Renal pelvis (tissue), 12 donors: ENCODE measurements around the gene FAM131B. TPM values are rescaled to one million over a fixed set of nuclear protein-coding genes. Genes with fewer than 3 reads are reported as not detected.
"Not testable (repeated sequence)": the region's sequence is repeated elsewhere in the genome, so short reads cannot be mapped to it uniquely, and the experiment has no call there.

Experiments used
- DNase-seq: peaks from one replicate; pipeline ENCODE4 v3.0.0-alpha.2; 2013
- long read RNA-seq, 16 experiments: transcript quantifications; one replicate each; lab custom pipeline, GENCODE V29; 2026
- polyA plus RNA-seq, 3 donors: library from polyadenylated mRNA; unstranded; fragments of 120-200 nt; gene quantifications; one replicate each; pipeline ENCODE4 v1.2.1, GENCODE V29; 2013; ENCODE audit not compliant: insufficient read length in 3 of 3

The FAM131B gene
- polyA plus RNA-seq: 1 to 10 TPM; 2.3 to 2.6 (median 2.5) TPM
- long read RNA-seq, donor 1: 0 reads
- long read RNA-seq, donor 2, full-length matches to known transcripts: 1 of 247 reads
- long read RNA-seq, donor 2, partial matches to known transcripts: 208 of 247 reads
- long read RNA-seq, donor 2, other reads (novel, unspliced or antisense): 38 of 247 reads
- long read RNA-seq, donor 3: 0 reads
- long read RNA-seq, donor 4: 0 reads
- long read RNA-seq, donor 5: 0 reads
- long read RNA-seq, donor 6, full-length matches to known transcripts: 2 of 2 reads
- long read RNA-seq, donor 6, partial matches to known transcripts: 0 of 2 reads
- long read RNA-seq, donor 6, other reads (novel, unspliced or antisense): 0 of 2 reads
- long read RNA-seq, donor 7, full-length matches to known transcripts: 2 of 2 reads
- long read RNA-seq, donor 7, partial matches to known transcripts: 0 of 2 reads
- long read RNA-seq, donor 7, other reads (novel, unspliced or antisense): 0 of 2 reads
- long read RNA-seq, donor 8, full-length matches to known transcripts: 1 of 1 reads
- long read RNA-seq, donor 8, partial matches to known transcripts: 0 of 1 reads
- long read RNA-seq, donor 8, other reads (novel, unspliced or antisense): 0 of 1 reads
- long read RNA-seq, donor 9: 0 reads
- long read RNA-seq, donor 10: 0 reads
- long read RNA-seq, donor 11, full-length matches to known transcripts: 2 of 210 reads
- long read RNA-seq, donor 11, partial matches to known transcripts: 208 of 210 reads
- long read RNA-seq, donor 11, other reads (novel, unspliced or antisense): 0 of 210 reads
- long read RNA-seq, donor 12, full-length matches to known transcripts: 1 of 1 reads
- long read RNA-seq, donor 12, partial matches to known transcripts: 0 of 1 reads
- long read RNA-seq, donor 12, other reads (novel, unspliced or antisense): 0 of 1 reads
- long read RNA-seq, donor 13, full-length matches to known transcripts: 1 of 1 reads
- long read RNA-seq, donor 13, partial matches to known transcripts: 0 of 1 reads
- long read RNA-seq, donor 13, other reads (novel, unspliced or antisense): 0 of 1 reads
- long read RNA-seq, donor 14, full-length matches to known transcripts: 1 of 1 reads
- long read RNA-seq, donor 14, partial matches to known transcripts: 0 of 1 reads
- long read RNA-seq, donor 14, other reads (novel, unspliced or antisense): 0 of 1 reads
- long read RNA-seq, donor 15, full-length matches to known transcripts: 1 of 607 reads
- long read RNA-seq, donor 15, partial matches to known transcripts: 519 of 607 reads
- long read RNA-seq, donor 15, other reads (novel, unspliced or antisense): 87 of 607 reads
- long read RNA-seq, donor 16: 0 reads

DNA sequence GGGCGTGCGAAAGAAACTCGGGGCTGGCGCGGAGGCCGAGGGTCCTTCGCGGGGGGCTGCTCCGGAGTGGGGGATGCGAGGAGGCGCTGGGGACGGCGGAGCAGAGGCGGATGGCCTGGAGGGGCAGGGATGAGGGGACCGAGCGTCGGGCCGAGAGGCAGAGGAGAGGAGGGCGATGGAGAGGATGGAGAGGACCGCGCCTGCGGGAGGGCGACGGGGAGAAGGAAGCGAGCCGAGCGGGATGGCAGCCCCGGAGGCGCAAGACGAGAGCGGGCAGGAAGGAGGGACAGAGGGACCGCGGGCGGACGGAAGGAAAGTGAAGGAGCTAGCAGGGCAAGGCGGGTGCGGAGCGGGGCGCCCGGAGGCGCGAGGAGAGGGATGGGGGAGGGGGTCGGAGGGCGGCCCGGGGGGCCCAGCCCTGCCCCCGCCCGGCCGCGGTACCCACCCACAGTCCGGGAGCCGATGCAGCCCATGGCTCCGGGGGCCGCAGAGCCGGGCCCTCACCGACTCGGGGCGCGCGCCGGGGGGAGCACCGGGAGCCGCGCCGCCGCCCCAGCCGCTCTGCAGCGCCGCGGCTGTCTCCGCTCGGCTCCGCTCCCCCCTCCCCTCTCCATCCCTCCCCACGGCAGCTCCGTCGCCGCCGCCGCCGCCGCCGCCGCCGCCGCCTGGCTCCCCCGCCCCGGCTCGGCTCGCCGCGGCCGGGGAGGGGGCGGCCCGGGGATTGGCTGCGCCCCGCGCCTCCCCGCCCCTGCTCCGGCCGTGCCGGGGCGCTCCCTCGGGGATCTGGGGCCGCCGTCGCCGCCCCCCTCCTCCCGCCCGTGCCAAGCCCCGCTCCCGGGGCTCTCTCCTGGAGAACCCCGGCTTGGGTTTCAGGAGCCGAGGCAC lies at the start of gene FAM131B:
FAM131B (minus strand) TSS at position 583 of the 885 bp plus-strand sequence; CDS start at position 473, 110 bp downstream.
- no peak for DNase-seq

DNA sequence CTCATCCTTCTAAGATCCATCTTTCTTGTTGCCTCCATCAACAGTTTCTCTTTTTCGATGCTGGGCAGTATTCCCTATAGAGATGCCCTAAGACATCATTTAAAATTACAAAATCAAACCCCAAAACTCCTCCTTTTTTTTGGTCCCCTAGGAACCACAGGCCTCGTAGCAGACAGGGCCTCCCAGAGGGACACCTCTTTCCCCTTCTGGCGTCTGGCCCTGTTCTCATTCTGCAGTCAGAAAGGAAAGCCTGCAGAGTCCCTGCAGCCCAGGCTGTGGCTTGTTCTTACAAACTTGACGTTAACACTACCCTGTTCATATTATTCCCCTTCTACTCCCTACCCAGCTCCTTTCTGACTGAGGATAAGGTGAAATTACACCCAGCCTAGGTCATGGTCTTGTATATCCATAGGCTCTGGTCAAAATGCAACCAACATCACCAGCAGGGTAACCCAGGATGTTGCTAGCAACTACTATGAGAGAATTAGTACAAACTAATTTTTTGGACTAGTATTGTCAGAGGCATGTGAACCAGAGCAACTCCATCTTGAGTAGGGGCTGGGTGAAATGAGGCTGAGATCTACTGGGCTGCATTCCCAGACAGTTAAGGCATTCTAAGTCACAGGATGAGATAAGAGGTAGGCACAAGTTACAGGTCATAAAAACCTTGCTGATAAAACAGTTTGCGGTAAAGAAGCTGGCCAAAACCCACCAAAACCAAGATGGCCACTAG lies 49.6 kb upstream of the FAM131B start:
- DNase-seq: no peak

DNA sequence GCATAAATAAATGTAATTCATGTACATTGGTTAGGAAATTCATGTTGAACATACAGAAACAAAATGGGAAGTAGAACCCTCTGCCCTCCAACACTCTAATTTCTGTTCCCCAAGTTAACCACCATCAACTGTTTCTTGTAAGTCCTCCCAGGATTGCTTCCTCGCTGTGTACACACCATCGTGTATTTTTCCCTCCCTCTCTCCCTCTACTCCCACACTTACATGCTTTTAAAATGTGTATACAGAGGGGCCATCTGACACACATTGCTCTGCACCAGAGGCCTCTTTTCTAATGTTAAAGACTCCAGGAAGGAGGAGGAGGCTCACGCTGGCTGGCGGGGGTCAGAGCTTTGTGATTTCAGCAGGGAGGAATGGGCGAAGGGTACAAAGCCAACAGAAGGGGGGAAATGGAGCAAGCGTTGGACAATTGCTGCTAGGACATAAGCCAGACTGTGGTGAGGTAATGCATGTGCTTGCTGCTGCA lies 48.0 kb upstream of the FAM131B start:
- DNase-seq: no peak

DNA sequence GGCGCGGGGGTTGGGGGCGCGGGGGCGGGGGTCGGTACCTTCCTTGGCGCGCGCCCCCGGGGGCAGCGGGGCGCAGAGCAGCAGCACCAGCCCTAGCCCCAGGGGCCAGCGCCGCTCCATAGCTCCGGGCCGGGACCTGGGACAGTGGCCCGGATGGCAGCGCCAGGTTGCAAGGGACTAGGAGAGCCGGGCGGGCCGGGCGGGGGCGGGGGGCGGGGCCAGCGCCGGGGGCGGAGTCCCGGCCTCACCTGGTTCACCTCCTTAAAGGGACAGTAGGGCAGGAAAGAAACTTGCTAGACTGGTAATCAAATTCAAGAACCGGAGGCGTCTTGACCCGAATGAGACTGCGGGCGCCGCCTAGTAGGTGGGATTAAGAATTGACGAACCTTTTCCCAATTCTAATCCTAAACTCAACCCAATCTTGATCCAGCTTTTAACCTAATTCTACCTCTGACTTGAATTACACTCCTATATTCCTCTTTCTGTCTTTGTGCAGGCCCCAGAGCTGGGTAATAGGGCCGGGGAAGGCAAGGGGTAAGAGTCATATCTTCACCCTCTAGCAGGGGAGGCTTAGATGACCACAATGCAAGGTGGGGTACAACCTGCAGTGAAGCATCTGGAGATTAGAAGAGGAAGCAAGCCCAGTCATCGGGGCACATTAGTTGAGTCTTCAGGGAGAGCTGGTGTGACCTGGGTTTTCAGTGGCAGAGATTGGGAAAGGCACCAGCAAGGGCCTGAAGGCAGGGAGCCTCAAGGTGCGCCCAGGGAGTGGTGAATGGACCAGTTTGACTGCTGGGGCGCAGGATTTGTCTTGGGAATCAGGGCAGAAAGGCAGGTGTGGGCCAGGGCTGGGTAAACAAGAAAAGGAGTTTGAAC lies 46.4 kb upstream of the FAM131B start, which contains the start of gene EPHA1:
EPHA1 (minus strand) TSS at position 171 of the 876 bp plus-strand sequence; CDS start at position 120, 51 bp downstream.
- DNase-seq: peak; percentile 45

DNA sequence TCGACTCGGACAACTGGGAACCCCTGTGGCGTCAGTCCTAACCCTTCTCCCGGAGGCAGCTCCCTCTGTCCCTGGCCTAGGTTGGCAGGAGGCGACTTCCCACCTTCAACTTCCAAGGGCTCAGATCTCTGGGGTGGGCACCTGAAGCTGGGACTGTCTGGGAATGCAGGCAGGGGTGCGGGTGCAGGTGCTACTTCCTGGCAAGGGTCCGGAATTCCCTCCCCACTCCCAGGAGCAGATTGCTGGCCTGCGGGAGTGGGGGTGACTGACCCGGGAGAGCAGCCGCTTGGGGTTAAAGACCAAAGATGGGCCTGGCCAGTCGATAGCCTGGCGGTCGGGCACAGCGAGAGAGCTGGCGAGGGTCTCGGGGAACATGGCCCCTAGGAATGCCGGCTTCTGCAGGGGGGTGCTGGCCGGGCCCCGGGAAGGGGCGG lies 45.8 kb upstream of the FAM131B start:
- no peak for DNase-seq

DNA sequence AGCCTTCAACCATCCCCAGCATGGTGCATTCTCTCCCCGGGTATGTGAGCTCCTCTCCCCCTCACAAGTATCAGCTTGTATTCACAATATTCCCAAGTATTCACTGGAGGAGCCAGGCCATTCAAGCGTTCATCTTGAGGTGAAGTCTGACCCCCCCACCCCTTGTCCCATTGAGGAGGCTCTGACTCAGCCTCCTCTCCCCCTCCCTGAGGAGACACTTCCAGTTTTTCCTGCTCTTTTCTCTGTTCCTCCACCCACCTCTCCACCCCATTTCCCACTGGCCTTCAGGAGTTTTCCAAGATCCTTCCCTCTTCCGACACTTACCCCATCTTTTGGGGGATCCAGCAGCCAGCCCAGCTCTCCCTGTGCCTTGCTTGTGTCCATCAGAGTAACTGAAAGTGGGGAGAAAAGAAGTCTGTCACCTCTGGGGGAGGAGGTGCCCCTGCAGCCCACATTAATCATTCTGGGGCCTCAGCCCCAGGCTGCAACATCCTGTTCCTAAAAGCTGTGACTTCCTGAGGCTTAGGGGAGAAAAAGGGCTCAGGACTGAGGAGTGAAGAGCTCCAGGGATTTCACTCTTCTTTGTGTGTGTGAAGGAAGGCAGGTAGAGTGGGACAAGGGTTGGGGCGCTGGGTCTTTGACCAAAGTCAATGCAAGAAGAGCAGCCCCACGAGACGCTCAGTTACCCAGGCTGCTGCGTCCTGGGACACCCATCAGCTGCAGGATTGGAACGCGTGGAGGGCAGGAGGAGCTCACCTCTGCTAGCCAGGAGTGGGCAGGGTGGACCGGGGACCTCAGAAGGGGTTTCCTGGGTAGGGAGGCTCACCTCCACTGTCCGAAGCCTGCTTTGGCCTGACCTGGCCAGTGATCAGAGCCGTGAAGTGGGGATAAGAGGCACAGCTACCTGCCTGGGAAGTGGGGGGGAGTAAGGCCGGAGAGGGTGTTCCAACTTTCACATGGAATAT lies 45.1 kb upstream of the FAM131B start:
- DNase-seq: no peak

DNA sequence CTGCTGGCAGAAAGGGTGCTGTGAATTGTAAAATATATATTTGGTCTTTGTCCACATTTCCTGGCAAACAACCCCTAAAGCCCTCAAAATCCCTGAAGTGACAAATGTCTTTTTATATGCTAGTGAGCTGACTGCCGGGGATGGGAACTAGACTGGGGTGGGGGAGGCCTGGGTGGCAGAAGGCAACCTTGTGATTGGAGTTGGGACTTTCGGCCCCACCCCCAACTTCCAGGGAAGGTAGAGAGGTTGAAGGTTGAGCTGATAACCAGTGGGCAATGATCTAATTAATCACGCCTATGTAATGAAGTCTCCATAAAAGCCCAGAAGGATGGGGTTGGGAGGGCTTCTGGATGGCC lies 43.5 kb upstream of the FAM131B start:
- DNase-seq: no peak

DNA sequence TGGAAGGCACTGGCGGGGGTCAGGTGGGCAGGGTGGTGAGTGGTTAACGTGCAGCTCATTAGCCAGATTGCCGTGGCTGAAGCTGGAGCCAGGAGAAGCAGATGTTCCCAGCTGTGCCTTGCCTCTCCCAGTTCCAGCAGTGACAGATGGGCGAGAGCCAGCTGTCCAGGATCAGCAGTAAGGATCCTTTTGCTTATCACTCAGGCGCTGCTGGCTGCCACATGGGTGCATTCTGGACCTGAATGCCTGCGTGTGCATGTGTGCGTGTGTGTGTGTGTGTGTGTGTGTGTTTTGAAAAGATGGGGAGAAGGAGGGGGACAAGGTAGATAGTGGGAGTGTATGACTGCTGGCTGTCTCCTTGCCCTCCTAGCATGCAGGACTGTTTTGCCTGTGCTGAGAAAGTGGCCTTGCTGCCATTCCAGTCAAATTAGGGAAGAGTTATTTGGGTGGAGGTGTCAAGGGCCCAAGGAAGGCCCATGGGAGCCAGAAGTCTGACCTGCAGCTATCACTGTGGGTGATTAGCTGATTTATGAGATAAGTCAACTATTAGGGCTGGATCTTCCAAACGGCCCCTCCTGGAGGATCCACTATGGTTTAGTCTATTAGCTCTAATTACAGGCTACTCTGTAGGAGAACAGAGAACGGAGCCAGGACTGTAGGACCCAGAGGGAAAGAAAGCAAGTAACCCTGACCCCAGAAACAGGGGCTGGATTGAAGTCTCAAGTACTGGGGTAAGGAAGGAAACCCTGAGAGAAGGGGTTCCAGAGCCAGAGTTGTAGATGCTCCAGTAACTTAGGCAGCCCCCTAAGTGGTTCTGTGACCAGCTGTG lies 42.9 kb upstream of the FAM131B start:
- peak; percentile 69 for DNase-seq

DNA sequence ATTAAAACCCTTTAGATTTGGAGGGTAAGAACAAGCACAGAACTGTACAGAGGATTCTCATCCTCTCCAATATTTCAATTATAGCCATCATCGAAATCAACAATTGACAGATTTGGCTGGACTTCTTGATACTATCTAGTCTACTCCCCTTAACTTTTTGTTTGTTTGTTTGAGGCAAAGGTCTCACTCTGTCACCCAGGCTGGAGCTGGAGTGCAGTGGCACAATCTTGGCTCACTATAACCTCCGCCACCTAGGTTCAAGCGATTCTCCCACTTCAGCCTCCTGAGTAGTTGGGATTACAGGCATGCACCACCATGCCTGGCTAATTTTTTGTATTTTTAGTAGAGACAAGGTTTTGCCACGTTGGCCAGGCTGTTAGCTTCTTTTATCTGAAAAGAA lies 39.7 kb upstream of the FAM131B start:
- DNase-seq: not testable (repeated sequence)

DNA sequence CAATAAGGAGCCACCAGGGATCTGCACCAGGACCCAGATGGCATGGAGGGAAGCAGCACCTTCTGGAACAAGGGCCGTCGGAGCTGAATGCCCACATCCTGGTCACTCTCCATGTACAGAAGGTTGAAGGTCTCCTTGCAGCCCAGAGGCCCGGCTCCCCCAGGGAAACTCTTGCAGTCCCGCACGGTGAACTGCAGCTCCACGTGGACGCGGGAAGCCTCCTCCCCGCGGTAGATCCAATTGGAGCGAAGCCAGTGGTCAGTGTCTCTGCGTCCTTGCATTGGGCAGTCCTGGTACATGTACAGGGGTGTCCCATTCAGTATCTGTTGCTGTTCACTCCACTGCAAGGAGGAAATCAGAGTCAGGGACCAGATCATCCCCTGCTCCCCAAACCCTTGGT lies 38.8 kb upstream of the FAM131B start:
- DNase-seq: no peak

DNA sequence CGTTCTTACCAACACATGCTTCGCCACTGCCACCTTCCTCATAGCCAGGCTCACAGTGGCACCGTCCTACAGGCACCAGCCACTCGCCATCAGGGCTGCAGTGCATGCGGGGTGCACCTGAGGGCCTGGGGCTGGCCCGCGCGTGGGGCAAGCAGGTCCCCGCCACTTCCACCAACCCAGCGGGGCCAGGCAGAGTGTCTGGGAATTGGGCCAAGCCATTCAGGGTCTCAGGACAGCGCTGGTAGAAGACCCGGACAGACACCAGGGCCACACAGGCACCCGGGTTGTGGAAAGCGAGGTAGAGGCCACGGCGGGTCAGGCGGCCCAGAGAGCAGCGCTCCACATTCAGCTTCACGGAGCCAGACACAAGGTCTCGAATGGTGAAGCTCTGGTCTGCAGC lies 37.1 kb upstream of the FAM131B start:
- no peak for DNase-seq

DNA sequence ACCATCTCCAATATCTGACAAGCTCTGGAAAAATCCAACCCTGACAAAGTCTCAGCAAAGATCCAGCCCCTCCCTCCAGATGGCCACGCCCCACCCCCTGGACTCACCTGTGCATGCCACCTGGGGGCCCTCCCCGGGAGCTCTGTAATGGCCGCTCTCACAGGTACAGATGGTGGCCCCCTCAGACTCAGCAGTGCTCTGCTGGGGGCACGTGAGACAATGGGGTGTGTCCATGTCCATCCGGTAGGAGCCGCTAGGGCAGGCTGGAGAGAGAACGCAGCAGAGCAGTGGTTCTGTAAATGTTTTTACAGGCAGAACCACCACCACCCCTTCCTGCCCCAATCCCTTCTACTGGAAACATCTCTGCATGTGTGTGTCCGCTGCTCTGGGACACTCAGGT lies 36.6 kb upstream of the FAM131B start:
- DNase-seq: no peak

DNA sequence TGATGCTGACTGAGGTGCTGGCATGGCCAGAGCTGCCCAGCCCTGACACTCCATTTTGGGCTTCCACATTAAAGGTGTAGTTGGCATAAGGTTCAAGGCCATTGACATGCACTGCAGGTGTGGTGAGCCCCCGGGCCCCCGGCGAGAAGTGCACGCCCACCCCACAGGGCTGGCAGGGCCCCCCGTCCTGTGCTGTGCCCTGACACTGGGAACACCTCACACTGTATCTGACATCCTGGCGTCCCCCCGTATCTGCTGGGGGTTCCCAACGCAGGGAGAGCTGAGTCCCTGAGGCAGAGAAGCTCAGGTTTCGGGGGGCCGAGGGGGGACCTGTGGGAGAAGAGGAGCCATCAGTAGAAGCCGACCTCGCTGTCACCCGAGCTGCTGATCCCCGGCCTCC lies 36.1 kb upstream of the FAM131B start:
- no peak for DNase-seq

DNA sequence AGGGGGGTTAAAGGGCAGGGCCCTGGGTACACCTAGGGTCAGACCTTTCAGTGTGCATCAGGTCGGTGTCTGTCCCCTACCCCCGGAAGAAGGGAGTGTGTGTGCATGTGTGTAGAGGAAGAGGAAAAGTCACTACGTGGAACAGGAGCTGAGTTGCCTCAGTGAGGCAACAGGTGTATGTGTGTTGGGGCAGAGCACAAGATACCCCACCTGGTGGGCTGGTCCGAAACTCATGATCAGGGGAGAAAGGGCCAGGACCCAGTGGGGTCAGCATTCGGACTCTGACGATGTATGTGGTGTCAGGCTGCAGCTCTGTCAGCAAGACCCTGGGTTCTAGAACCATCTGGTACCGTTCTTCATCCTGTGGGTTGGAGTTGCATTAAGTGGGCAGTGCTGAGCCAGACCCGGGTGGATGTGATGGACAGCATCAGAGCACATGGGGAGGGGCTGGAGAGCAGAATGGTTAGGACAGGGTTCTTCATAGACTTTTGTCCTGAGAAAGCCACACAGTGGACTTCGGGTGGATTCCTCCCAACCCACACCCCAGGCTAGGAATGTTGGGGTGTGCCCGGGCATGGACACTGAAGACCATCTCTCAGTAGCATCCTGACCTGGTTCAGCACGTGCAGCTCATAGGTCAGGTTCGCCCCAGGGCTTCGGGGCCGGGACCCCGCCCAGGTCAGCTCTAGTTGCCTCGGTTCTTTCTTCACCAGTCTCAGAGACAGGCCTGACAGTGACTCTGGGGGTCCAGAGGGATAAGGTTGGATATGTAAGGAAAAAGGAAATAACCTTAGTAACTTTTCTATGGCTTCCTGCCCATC lies 35.4 kb upstream of the FAM131B start:
- no peak for DNase-seq
